NOMO-1 (cell line): ENCODE measurements around the gene TEX264.
A peak's percentile ranks its signal among the peaks of the same experiment; 100 is the strongest.

Experiments used
- DNase-seq, 2 experiments: peaks; one replicate each; lab custom pipeline; 2025; ENCODE audit not compliant: unreplicated experiment in 2 of 2; lab: John Stamatoyannopoulos, UW

TEX264 gene

DNA sequence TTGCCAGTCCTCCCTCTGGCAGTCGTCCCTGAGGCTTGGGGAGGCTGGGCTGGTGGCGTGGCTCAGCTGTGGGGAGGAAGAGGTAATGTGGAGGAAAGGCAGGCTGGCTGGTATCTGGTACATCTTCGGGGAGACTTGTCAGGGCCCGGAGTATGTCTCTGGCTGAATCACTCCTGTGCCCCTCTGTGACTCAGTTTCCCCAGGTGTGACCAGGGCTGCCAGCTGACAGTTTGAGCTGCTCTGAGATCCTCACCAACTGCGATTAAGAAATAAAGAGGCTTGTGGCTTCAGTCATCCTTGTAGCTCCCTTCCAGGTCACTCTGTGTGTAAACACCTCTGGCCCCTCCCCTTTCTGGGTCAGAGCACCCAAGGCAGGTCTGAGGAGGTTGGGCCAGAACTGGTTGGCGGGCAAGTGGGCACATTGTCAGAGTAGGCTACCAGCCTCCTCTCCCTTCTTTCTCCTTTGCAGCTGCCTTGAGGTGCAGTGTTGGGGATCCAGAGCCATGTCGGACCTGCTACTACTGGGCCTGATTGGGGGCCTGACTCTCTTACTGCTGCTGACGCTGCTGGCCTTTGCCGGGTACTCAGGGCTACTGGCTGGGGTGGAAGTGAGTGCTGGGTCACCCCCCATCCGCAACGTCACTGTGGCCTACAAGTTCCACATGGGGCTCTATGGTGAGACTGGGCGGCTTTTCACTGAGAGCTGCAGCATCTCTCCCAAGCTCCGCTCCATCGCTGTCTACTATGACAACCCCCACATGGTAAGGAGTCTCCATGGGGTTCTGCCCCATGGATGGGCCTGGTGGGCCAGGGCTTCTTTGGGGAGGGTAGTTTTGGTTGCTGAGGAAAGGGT is 3.0 kb downstream of the TEX264 start:
- DNase-seq = no peak

DNA sequence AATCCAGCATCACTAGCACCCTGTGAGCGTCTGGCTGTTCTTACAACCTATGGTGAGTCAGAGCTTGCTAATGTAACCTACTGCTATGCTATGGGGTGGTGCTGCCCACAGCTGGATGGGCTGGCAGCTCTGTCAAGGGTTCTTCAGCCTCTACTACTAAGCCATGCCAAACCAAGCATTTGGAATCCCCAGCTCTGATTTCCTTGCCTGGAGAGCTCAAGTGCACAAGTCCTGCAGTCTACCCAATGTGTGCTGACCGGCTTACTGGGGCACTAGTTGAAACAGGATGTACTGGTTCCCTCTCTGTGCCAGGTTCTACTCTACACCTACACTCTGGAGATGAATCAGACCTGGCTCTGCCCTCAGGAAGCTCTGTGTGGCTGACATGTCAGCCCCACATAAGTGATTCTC is 4.2 kb downstream of the TEX264 start:
- DNase-seq = no peak

DNA sequence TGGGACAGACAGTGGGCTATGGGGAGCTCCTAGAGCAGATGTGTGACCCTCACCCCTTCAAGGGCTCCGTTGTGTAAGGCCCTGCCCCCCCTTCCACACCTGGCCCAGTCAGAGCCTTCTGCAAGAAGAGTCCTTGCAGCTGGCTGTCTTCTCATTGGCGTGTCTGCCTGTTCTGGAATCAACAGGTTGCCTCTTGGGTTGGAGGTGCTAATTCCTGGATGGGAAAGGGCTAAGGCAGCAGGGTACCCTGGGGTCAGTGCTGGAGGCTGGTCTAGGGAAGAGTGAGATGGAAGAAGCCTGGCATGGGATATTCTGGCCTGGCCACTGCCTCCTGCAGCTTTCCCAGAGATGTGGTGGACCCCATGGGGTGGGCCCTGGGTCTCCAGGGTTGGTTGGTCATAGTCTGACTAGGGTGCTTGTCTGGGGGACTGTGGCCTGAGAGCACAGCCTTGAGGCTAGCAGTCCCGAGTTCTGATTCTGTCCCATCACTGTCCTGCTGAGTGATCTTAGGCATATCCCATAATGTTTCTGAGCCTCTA is 5.1 kb downstream of the TEX264 start:
- no peak for DNase-seq

DNA sequence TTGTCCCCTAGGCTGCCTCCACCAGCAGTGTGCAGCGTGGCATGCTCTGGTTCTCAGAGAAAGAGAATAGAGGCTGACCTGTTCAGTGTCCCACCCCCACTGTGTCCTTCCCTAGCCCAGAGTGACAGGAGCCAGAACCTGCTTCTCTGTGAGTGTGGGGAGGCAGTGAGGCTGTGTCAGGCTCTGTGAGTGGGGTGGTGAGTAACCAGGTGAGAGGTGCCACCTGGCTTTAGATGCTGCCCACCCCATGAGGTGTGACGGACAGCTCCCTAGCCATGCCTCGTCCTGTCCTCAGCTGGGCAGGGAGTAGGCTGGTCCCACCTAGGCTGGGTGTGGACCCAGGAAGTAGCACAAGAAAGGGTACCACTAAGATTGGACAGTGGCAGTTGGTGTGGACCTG is 6.3 kb downstream of the TEX264 start:
- no peak for DNase-seq

DNA sequence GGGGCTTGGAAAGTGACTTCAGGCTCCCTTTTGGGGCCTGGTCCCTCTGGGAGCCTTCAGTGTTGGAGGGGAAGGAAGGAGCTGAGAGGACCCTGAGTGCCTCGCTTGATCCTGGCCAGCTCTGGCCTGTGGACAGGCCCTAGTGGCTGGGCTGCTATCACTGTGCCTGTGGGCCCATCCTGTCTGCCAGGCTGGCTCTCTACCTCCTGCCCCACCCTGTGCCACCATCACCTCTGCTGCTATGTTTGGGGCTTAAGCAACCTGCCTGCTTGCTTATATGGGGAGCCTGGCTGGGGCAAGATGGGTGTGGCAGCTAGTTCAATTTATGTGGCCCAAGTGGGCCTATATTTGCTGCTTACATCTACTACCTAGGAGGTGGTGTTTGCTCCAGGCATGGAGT is 7.1 kb downstream of the TEX264 start:
- DNase-seq = no peak

DNA sequence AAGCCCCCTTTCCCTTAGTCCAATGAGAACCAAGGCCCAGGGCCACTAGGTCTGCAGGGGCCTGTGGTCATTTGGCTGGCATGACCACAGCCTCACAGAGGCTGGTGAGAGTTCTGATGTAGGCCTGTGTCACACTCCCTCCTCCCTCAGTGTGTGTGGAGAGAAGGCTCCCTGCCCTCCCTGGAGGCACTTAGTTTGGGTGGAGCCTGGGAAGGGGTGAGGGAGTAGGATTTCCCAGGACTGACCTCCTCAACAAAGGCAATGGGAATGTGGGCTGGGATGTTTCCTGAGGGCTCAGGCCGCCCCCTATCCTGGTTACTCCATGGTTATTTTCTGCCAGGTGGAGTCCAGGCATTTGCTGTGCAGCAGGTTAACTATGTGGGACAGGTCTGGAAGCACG is 7.6 kb downstream of the TEX264 start:
- no peak for DNase-seq

DNA sequence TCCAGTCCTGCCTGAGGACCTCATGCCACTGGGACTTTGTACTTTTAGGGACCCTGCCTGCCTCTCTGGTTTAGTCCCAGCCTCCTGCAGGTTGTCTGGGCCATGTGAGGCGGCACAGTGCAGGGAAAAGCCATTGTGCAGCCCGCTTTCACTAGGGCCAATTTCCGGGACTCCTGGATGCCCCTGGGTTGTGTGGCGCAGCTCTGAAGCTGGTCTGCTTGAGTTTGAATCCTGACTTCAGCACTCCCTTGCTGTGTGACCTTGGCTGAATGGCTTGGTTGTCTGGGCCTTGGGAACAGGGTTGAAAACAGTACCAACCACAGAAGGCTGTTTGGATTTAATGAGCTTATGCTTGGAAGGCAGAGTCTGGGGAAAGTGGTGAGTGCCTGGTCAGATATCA is 8.3 kb downstream of the TEX264 start:
- DNase-seq = no peak

DNA sequence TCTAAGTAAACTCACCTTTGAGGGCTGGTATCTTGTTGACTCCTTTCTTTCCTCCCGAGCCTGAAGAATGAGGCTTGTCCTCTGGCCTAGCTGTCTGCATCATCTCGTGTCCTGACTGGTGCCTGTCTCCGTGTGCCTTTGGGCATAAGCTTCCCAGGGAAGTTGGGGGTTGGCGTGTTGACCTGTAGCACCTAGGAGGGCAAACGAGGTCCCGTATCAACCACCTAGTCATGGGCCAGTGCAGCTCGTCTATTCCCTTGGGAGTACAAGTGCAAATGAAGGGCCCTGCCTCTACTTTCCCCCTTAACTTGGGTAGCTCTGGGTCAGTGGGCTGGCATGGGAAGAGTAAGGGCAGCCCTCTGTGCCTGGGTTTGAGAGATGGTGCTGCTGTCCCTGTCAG is 8.7 kb downstream of the TEX264 start:
- DNase-seq = no peak

DNA sequence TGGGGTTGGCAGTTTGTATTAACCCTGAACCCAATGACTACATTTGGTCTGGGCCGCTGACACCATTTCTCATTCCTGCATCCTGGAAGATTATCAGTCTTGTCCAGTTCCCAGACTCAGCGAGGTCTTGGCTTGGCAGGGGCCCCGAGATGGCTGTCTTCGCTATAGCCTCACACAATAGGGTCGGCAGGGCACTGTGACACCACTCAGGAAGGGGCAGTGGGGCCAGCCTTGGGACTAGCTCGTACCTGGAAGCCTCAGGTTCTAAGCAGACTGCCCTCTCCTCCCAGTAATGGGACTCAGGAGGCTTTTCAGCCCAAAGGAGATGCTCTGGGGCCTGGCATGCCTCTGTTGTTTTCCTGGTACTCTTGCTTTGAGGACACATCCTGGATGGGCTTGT is 9.1 kb downstream of the TEX264 start:
- DNase-seq = no peak

DNA sequence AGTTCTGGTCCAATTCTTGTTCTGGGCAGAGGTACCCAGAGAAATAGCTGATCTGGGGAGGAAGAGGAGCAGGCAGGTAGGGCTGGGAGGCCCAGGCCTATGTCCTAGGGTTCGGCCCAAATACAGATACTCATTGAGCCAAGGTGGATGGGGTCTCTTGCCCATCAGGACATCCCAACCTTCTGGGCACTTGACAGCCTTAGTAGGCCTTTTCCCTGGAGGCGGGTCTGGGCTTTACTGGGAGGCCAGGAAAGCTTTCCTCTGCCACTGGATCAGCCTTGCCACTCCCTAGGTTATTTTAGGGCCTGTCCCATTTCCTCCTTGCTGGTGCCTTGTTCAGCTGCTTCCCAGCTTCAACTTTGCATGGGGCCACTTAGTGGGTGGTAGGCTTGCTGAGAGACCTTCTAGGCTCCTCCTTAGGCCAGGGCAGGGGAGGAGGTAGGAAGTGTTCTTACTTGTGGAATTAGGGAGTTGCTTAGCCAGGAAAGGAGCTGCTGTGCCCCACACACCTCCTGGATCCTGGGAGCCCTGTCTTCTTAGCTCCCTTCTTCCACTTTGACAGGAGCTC is 9.7 kb downstream of the TEX264 start:
- DNase-seq = no peak

DNA sequence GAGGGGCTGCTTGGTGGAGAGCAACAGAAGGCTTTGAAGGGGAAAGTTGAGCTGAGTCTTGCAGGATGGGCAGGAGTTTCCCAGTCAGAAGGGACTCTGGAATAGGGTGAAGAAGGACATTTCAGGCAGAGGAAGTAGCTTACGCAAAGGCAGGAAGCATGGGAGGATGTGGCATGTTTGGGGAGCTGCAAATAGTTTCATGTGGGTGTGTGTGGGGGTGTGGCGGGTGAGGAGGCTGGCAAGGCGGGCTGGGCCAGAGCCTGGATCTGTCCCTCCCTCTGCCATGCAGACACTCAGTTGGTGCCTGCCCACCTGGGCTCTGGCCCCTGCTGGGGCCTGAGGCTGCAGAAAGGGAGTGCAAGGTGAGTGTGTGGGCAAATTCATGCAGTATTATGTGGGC is 10.4 kb downstream of the TEX264 start:
- DNase-seq = peak; percentile 46 to 87

DNA sequence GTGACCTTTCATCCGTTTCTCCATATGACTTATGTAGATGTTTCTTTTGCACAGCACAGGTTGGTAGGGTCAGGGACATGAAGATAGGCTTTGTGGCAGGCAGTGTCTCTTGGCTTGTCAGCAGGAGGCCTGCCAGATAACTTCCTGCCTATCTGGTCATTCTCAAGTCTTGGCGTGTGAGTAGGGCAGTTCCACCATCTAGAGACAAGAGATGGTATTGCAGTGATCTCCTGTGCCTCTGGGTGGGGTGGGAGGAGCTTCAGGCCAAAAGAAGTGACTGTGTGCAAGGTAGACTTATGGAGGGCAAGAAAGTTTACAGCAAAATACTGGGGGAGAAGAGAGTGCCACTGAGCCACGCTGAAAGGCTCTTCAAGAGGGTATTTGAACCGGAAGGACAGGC is 11.0 kb downstream of the TEX264 start:
- DNase-seq = peak; percentile 87 to 91

DNA sequence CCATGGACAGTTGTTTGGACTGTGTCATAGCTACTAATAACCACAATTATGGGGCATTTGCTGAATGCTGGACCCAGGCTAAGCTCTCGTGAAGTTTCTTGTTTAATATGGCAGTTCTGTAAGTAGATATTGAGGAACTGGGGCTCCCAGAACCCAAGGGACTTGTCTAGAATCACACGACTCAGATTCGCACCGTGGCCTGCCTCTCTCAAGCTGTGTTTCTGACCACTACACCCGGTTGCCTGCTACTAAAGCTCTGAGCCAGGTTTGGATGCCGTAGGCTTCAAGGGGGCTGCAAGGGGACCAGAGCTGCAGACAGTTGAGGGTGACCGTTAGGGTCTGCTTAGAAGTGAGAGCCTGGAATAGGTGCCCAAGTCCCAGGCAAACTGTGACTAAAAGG is 11.5 kb downstream of the TEX264 start:
- no peak for DNase-seq

DNA sequence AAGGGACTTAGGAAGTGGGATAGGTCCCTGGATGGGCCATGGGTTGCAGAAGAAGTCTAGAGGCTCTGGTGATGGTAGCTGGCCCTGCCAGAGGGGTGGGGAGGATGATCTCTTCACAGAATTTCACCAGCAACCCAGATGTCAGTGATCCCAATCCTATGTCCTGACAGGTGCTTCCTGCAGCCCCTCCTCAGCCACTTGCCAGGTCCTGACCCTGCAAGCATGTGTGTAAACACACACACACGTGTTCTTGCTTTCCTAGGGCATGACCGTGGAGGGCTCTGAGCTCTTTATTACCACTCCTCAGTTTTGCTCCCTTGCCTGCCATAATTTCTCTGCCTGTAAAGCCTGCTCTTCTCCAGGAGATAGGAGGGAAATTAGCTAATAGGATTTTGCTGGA is 12.5 kb downstream of the TEX264 start:
- no peak for DNase-seq

DNA sequence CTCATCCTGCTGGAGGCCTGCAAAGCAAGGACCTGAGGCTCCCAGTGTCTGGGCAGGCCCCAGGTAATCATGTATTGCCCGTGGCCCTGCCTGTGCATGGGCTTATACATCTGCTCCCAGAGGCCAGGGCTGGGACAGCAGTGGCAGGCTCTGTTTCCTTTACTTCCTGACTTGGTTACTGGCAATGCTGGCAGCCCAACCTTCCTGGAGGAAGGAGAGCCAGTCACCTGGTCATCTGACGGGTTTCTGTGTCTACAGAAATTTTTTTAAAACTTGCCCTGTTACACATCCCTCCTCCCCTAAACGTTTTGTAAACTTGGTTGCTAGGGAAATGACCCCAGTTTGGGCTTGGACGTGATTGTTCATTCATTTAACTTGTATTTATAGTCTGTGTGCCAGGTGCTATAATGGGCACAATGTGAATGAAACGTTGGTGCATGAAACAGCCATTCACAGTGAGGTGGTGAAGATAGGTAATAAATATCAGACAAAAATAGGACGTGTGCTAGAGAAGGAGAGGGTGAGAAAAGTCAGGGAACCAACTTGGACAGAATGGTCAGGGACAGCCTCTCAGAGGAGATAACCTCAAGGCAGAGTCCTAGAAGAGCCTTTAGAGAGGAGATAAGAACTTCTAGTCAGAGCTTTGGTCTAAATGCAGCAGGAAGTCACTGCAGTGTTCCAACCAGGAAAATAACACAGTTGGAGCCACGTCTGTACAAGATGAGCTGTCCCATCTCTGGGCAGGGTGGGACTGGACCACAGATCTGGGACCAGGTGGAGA is 14.1 kb downstream of the TEX264 start:
- DNase-seq = no peak

DNA sequence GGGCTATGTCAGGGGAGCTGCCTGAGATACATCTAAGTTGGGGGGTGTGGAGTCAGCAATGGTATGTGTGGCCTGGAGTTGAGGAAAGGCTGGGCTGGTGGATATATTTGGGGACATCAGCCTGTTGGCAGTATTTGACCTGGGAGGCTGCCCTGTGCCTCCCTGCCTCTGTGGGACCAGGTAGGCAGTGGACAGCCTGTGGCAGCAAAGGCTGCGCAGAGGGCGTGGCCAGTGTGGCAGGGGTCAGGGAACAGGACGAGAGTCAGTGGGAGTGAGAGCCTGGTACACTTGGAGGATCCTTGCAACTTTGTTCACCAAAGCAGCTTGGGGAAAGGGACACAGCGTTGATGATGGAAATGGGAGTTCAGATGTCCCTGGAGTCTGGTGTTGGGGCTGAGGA is 15.0 kb downstream of the TEX264 start:
- no peak for DNase-seq

DNA sequence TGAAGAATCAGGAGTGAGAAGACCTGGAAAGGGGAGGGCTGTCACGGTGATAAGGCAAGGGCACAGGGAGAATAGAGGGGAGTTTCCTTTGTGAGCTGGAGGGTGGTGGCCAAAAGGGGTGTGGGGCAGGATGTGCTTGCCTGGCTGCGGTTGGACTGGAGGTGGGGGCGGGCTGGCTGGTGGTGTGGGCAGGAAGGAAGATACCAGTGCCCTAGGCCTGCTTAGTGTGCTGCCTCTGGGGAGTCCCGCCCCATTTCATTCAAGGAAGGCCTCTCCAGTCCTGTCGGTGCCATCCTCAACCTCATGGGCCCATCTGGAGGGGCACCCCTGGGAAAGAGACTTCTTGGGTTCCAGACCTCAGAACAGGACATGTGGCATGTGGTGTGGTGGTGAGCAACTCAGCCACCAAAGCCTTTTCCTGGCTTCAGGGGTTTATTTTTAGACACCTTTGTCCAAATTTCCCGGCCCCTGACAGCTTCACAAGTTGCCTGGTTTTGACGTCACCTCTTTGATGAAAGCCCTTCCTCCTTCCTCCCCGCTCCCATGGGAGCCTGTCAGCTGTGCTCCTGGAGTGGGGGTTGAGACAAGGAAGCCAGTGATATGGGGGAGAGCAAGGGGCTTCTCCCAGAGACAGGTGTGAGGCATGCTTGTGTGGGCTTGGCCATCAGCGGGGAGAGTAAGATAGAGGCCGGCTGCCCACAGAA is 15.6 kb downstream of the TEX264 start:
- peak; percentile 45 to 78 for DNase-seq

DNA sequence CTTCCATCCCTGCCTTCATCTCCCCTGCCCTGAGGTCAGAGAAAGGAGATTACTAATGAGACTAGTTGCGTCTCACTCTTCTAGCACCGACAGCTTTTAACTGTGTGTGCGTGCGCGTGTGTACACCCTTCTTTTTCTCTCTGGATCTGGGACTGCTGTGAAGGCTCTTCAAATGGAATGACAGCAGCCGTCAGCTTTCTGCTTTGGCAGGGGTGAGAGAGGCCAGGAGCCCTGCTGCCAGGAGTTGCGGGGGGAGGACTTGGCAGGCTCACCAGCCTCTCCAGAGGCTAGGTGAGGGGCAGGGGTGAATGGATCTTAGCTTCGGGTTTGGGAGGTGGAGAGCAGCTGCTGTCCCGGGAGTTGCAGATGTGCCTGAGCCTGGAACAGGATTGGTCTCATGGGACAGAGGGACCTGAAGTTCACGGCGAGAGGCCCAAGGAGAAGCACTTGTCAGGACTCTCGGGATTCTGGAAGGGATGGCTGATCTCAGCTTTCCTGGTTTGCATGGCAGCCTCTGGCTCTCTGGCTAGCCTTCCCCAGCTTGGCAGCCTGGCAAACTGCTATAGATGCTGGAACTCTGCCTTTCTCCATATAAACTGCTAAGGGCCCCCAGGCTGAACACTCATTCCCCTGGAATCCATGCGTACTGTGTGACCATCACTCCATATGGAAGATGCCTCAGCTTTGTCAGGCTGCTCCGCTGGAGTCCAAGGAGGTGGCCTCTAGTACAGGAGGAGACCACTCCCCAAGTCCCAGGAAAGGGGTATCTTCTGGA is 16.6 kb downstream of the TEX264 start:
- no peak for DNase-seq

DNA sequence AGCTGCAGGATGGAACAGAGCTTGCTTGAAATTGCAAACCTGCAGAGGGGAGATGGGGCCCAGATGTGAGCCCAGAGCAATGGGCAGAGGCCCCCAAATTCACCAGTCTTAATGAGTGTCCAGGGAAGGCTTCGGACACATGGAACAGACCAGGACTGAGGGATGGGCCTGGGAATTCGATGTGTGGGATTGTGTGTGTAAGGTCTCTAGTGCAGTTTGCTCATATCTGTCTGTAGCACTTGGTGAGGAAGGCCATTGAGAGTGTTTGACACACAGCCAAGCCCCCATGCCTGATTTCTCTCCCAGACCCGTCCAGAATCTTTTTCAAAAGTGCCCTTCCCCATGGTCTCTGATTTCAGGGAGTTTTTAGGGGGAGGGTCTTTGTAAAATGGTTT is 17.2 kb downstream of the TEX264 start:
- no peak for DNase-seq

DNA sequence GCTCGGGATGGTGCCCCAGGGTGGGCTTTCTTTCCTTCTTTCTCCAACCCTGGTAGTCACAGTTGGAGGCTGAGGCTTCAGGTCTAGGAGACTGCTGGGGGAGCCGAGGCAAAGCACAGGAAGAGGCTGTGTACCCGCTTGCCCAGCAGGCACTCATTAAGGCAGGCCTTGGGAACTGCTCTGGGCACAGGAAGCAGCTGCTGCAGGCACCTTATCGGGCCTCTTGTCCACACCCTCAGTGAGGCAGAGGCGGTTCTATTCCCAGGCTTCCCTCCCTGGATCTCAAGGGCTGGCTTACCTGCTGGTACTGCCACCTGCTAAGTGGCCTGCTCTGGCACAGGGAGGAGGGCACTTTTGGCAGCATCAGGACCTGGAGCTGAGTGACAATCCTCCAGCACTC is 20.0 kb downstream of the TEX264 start:
- no peak for DNase-seq
